Measurements from ENCODE around the gene TSPAN33. TPM values are rescaled to one million over a fixed set of nuclear protein-coding genes. Genes with fewer than 3 reads are reported as not detected.

TSPAN33 gene
- polyA plus RNA-seq, 3 donors from 2014 or later: 3.4 to 6.9 (median 6.2) TPM

DNA sequence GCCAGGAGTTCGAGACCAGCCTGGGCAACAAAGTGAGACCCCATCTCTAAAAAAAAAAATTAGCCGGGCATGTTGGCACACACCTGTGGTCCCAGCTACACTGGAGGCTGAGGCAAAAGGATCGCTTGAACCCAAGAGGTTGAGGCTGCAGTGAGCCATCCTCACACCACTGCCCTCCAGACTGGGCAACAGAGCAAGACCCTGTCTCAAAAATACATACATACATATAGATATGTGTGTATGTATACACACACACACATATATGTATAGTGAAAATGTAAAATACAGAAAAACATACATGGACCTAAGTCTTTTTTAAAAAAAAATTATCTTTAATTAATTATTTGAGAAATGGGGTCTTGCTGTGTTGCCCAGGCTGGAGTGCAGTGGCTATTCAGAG, 49.4 kb downstream of the TSPAN33 start:
- Mint-ChIP-seq H3K36me3 (peaks cover 0 to 3% (median 0%) of the 10 kb centered on the region in 3 donors), H3K9me3 (no peaks in the 10 kb centered on the region), H3K27ac (no peak overlapping the region), H3K4me1 (peaks cover 0 to 5% of the 10 kb centered on the region in 2 donors), H3K4me3 (no peak overlapping the region), H3K27me3 (ENCODE audit: low read depth in 3 of 3) (peaks cover 2 to 24% (median 12%) of the 10 kb centered on the region in 3 donors)
- DNase-seq: no peak

DNA sequence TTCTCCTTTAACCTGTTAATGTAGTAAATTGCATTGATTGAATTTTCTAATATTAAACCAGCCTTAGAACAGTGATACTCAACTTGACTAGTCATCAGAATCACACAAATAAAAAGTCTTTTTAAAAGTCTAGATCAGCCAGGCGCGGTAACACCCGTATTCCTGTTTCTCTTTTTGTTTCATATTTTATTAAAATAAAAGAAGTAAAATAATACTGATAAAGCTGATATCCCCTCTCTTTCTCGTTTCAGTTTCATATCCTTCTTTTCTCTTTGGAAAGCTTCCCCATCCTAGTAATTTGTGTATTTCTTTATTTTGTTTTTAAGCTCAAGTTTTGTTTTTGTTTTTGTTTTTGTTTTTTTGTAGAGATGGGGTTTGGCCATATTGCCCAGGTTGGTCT, 53.3 kb downstream of the TSPAN33 start:
- no peak overlapping the region for H3K27ac Mint-ChIP-seq
- no peaks in the 10 kb centered on the region for H3K36me3 Mint-ChIP-seq
- H3K4me3 Mint-ChIP-seq: no peak overlapping the region
- H3K27me3 Mint-ChIP-seq (ENCODE audit: low read depth in 3 of 3): peaks cover 0 to 8% (median 2%) of the 10 kb centered on the region in 3 donors
- no peaks in the 10 kb centered on the region for H3K9me3 Mint-ChIP-seq
- DNase-seq: no peak
- no peaks in the 10 kb centered on the region for H3K4me1 Mint-ChIP-seq

DNA sequence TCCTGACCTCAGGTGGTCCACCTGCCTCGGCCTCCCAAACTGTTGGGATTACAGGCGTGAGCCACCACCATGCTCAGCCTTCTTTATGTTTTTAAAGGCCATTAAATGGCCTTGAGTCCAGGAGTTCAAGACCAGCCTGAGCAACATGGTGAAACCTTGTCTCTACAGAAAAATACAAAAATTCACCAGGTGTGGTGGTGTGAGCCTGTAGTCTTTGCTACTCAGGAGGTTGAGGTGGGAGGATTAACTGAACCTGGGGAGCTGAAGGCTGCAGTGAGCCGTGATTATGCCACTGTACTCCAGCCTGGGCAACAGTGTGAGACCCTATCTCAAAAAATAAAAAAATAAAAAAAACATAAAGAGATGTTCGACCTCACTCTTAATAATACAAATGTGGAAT, 54.9 kb downstream of the TSPAN33 start:
- H3K4me3 Mint-ChIP-seq: no peak overlapping the region
- H3K27me3 Mint-ChIP-seq (ENCODE audit: low read depth in 3 of 3): peaks cover 0 to 8% (median 3%) of the 10 kb centered on the region in 3 donors
- H3K4me1 Mint-ChIP-seq: no peaks in the 10 kb centered on the region
- no peak for DNase-seq
- no peaks in the 10 kb centered on the region for H3K9me3 Mint-ChIP-seq
- H3K27ac Mint-ChIP-seq: no peak overlapping the region
- no peaks in the 10 kb centered on the region for H3K36me3 Mint-ChIP-seq

DNA sequence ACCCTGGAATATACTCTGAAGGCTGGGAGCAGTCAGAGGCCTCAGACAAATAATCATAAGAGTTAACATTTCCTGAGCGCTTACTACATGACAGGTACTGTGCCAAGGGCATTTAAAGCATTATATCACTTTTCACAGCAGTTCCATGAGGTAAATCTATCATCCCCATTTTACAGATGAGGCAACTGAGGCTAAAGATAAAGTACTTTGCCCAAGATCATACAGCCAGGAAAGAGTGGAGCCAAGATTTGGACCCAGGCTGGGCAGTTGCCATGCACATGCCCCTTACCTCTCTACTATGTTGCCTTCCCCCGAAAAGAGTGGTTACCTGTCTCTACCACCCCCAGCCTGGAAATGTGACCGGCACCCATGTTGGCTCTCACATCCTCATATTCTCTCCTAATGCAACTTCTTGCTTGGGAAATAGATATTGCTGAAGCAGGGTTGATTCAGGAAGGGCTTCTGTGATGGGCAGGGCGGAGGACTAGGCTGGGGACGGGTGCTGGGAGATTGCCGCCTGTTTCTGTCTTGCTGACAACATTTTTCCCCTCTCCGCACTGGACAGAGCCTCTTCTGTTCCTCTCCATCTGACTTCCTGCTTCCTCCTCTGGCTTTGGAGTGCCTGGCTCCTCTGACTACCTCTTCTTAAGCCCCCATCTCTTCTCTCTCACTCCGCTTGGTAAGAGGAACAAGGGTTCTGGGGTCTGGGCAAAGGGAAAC, 57.7 kb downstream of the TSPAN33 start:
- no peak overlapping the region for H3K4me3 Mint-ChIP-seq
- H3K27me3 Mint-ChIP-seq (ENCODE audit: low read depth in 3 of 3): peaks cover 0 to 4% (median 3%) of the 10 kb centered on the region in 3 donors
- no peak for DNase-seq
- H3K36me3 Mint-ChIP-seq: no peaks in the 10 kb centered on the region
- H3K4me1 Mint-ChIP-seq: peaks cover 0 to 1% of the 10 kb centered on the region in 2 donors
- H3K27ac Mint-ChIP-seq: no peak overlapping the region
- H3K9me3 Mint-ChIP-seq: no peaks in the 10 kb centered on the region

DNA sequence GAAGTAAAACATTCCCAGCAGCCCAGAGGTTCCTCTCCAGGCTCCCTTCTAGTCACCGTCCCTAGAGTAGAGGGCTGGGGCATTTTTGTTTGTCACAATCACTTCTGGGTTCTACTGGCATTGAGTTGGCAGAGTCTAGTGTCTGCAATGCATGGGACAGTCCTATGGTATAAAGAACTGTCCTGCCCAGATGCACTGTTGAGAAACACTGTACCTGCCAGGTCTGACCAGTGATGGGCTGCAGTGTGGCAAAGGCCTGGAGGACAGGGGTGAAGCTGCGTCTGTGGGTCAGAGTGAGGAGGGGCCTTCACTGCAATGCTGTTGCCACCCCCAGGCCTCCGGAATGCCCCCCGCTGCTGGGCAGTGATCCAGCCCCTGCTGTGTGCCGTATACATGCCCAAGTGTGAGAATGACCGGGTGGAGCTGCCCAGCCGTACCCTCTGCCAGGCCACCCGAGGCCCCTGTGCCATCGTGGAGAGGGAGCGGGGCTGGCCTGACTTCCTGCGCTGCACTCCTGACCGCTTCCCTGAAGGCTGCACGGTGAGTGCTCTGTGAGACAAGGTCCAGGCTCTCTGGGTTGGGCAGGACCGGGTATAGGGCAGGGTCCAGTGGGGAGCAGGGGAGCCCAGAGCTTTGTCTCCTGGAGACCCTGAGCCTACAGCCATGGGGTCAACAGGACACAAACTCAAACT, 58.7 kb downstream of the TSPAN33 start:
- H3K4me1 Mint-ChIP-seq: peaks cover 0 to 1% of the 10 kb centered on the region in 2 donors
- H3K27me3 Mint-ChIP-seq (ENCODE audit: low read depth in 3 of 3): peaks cover 1 to 5% (median 1%) of the 10 kb centered on the region in 3 donors
- no peaks in the 10 kb centered on the region for H3K9me3 Mint-ChIP-seq
- H3K4me3 Mint-ChIP-seq: no peak overlapping the region
- no peaks in the 10 kb centered on the region for H3K36me3 Mint-ChIP-seq
- DNase-seq: no peak
- H3K27ac Mint-ChIP-seq: no peak overlapping the region

DNA sequence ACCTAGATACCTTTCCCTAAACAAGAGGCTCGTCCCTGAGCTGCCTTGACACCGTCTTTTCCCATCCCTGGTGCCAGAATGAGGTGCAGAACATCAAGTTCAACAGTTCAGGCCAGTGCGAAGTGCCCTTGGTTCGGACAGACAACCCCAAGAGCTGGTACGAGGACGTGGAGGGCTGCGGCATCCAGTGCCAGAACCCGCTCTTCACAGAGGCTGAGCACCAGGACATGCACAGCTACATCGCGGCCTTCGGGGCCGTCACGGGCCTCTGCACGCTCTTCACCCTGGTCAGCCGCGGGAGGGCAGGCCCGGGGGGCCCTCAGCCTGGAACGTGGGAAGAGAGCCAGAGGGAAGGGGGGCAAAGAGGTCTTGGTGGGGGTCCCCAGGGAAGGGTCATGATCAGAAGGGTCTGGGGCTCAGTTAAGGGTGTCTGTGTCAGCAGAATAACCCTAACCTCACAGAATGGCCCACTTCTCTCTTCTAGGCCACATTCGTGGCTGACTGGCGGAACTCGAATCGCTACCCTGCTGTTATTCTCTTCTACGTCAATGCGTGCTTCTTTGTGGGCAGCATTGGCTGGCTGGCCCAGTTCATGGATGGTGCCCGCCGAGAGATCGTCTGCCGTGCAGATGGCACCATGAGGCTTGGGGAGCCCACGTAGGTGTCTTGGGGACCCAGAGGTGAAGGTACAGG, 60.8 kb downstream of the TSPAN33 start:
- H3K9me3 Mint-ChIP-seq: no peaks in the 10 kb centered on the region
- no peaks in the 10 kb centered on the region for H3K36me3 Mint-ChIP-seq
- H3K27ac Mint-ChIP-seq: no peak overlapping the region
- H3K27me3 Mint-ChIP-seq (ENCODE audit: low read depth in 3 of 3): peaks cover 1 to 5% (median 2%) of the 10 kb centered on the region in 3 donors
- DNase-seq: no peak
- no peak overlapping the region for H3K4me3 Mint-ChIP-seq
- peaks cover 0 to 1% of the 10 kb centered on the region in 2 donors for H3K4me1 Mint-ChIP-seq

DNA sequence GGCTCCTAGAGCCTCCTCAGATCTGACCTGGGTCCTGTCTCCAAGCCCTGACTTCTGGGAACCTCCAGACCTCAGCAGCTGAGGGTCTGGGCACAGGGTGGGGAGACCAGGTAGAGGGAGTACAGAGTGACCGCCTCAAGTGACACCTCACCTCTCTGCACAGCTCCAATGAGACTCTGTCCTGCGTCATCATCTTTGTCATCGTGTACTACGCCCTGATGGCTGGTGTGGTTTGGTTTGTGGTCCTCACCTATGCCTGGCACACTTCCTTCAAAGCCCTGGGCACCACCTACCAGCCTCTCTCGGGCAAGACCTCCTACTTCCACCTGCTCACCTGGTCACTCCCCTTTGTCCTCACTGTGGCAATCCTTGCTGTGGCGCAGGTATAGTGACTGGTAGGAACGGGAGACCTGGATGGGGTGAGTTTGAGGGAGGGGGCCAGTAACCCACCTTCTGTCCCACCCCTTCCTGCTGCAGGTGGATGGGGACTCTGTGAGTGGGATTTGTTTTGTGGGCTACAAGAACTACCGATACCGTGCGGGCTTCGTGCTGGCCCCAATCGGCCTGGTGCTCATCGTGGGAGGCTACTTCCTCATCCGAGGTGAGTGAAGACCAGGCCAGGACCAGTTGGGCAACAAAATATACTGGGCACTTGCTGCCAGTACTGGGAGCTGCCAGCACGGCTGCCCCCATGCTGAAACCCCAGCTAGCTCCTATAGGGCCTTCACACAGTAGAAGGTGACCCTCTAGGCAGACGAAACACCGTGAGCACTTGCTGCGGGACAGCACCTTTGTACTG, 61.7 kb downstream of the TSPAN33 start:
- H3K4me1 Mint-ChIP-seq: peaks cover 0 to 1% of the 10 kb centered on the region in 2 donors
- no peak overlapping the region for H3K4me3 Mint-ChIP-seq
- H3K36me3 Mint-ChIP-seq: no peaks in the 10 kb centered on the region
- H3K27me3 Mint-ChIP-seq (ENCODE audit: low read depth in 3 of 3): peaks cover 1 to 5% (median 3%) of the 10 kb centered on the region in 3 donors
- DNase-seq: peak; percentile 22 to 31 (median 23)
- no peak overlapping the region for H3K27ac Mint-ChIP-seq
- H3K9me3 Mint-ChIP-seq: no peaks in the 10 kb centered on the region

DNA sequence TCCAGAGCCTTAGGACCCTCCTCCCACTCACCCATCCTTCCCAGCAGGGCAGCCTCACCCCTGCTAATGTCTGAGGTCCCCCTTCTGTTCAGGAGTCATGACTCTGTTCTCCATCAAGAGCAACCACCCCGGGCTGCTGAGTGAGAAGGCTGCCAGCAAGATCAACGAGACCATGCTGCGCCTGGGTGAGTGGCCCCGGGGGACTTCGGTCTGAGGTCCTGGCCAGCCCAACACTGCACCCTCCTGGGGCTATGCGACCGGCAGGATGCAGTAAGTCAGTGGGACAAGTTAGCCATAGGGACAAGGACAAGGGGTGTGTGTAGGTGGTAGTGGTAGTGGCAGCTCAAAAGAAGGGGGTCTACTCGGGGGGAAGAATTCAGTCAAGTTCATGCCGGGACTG, 64.2 kb downstream of the TSPAN33 start:
- Mint-ChIP-seq H3K4me3 (no peak overlapping the region), H3K27ac (no peak overlapping the region), H3K4me1 (peaks cover 0 to 1% of the 10 kb centered on the region in 2 donors), H3K9me3 (no peaks in the 10 kb centered on the region), H3K36me3 (no peaks in the 10 kb centered on the region), H3K27me3 (ENCODE audit: low read depth in 3 of 3) (peaks cover 1 to 3% (median 2%) of the 10 kb centered on the region in 3 donors)
- no peak for DNase-seq

DNA sequence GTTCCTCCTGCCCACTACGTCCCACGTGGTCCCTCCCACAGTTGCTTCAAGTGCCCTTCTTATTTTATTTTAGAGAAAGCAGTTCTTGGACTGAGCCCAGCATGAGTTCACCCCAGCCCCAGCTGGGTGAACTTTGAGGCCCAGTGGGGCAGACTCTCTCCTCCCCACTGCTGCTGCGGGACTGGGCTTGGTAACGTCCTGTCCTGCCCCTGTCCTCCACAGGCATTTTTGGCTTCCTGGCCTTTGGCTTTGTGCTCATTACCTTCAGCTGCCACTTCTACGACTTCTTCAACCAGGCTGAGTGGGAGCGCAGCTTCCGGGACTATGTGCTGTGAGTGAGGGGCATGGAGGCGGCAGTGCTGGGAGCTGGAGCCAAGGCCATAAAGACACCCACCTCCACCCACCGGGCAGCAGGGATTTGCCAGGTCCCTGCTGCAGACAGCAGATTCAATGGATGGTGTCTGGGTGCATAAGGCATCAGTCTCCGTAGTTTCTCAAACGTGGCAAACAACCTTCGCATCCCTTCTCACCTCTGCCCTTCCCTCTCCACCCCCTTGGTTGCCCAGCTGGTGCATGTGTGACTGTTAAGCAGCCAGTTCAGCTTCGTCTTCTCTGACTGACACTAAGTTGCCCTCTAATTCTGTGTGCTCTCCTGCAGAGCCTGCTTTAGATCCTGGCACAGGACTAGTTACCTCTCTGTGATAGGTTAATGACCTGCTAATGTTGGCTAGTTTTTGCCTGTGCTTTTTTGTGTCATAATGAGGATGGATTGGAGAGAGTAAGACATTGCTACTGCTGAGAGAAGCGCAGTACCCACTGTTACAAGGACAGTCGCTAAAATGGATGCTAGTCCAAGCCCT, 64.8 kb downstream of the TSPAN33 start:
- Mint-ChIP-seq H3K36me3 (no peaks in the 10 kb centered on the region), H3K4me1 (peaks cover 0 to 1% of the 10 kb centered on the region in 2 donors), H3K4me3 (no peak overlapping the region), H3K27ac (no peak overlapping the region), H3K9me3 (no peaks in the 10 kb centered on the region), H3K27me3 (ENCODE audit: low read depth in 3 of 3) (peaks cover 1 to 2% (median 2%) of the 10 kb centered on the region in 3 donors)
- DNase-seq: no peak

DNA sequence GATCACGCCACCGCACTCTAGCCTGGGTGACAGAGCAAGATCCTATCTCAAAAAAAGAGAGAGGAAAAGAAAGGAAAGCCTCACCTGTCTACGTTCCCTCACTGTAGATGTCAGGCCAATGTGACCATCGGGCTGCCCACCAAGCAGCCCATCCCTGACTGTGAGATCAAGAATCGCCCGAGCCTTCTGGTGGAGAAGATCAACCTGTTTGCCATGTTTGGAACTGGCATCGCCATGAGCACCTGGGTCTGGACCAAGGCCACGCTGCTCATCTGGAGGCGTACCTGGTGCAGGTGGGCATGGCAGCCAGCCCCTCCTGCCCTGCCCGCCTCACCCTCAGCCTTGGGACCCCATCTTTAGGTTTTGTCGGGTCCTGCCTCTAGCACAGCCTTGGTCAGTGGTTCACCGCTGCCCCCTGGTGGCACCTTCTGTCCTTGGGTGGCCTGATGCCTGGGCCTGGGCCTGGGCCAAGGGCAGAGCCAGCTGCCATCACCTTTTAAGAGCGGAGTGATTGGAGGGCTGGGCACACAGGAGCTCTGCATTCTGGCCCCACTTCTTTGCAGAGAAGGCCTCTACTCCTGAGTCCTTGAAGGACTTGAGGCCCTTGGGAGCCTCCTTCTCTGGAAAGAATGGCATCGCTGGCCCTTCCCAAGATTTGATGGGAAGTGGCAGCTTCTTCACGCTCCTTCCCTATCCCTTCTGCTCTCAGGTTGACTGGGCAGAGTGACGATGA, 65.9 kb downstream of the TSPAN33 start:
- H3K27me3 Mint-ChIP-seq (ENCODE audit: low read depth in 3 of 3): peaks cover 1 to 2% (median 2%) of the 10 kb centered on the region in 3 donors

DNA sequence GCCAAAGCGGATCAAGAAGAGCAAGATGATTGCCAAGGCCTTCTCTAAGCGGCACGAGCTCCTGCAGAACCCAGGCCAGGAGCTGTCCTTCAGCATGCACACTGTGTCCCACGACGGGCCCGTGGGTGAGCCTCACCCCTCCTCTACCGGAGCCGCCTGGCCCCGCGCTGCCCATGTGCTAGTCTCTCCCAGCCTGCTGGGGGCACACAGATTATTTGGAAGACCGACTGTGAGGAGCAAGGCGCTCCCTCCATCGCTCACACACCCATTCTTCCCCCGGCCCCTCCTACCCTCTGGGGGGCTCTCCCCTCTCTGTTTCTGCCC, 66.4 kb downstream of the TSPAN33 start:
- no peak overlapping the region for H3K4me3 Mint-ChIP-seq
- DNase-seq: no peak
- H3K27me3 Mint-ChIP-seq (ENCODE audit: low read depth in 3 of 3): peaks cover 1 to 4% (median 2%) of the 10 kb centered on the region in 3 donors
- H3K27ac Mint-ChIP-seq: no peak overlapping the region
- peaks cover 0 to 1% of the 10 kb centered on the region in 2 donors for H3K4me1 Mint-ChIP-seq
- no peaks in the 10 kb centered on the region for H3K36me3 Mint-ChIP-seq
- no peaks in the 10 kb centered on the region for H3K9me3 Mint-ChIP-seq

More for the DNA sequence above, 65.9 kb downstream of the TSPAN33 start:
- Mint-ChIP-seq H3K4me1 (peaks cover 0 to 1% of the 10 kb centered on the region in 2 donors), H3K27ac (no peak overlapping the region), H3K4me3 (no peak overlapping the region), H3K9me3 (no peaks in the 10 kb centered on the region), H3K36me3 (no peaks in the 10 kb centered on the region)
- peak; percentile 39 to 48 (median 43) for DNase-seq

DNA sequence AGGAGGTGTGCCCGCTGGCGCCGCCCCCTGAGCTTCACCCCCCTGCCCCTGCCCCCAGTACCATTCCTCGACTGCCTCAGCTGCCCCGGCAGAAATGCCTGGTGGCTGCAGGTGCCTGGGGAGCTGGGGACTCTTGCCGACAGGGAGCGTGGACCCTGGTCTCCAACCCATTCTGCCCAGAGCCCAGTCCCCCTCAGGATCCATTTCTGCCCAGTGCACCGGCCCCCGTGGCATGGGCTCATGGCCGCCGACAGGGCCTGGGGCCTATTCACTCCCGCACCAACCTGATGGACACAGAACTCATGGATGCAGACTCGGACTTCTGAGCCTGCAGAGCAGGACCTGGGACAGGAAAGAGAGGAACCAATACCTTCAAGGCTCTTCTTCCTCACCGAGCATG, 67.6 kb downstream of the TSPAN33 start:
- no peak overlapping the region for H3K27ac Mint-ChIP-seq
- H3K27me3 Mint-ChIP-seq (ENCODE audit: low read depth in 3 of 3): peaks cover 1 to 4% (median 3%) of the 10 kb centered on the region in 3 donors
- no peaks in the 10 kb centered on the region for H3K36me3 Mint-ChIP-seq
- DNase-seq: no peak
- no peak overlapping the region for H3K4me3 Mint-ChIP-seq
- no peaks in the 10 kb centered on the region for H3K9me3 Mint-ChIP-seq
- H3K4me1 Mint-ChIP-seq: no peaks in the 10 kb centered on the region
